ENCODE results near the gene HBD.
A peak's percentile ranks its signal among the peaks of the same experiment; 100 is the strongest.
"Not testable (repeated sequence)": the region's sequence is repeated elsewhere in the genome, so short reads cannot be mapped to it uniquely, and the experiment has no call there.

The HBD gene

GRCh38 chr11:5234381-5234834 lies at the start of gene HBD:
HBD (minus strand) TSS chr11:5234483; CDS start chr11:5234433, 50 bp downstream.
- no peak for DNase-seq

GRCh38 chr11:5283882-5284281 lies 49.6 kb upstream of the HBD start:
- DNase-seq: no peak

DNA sequence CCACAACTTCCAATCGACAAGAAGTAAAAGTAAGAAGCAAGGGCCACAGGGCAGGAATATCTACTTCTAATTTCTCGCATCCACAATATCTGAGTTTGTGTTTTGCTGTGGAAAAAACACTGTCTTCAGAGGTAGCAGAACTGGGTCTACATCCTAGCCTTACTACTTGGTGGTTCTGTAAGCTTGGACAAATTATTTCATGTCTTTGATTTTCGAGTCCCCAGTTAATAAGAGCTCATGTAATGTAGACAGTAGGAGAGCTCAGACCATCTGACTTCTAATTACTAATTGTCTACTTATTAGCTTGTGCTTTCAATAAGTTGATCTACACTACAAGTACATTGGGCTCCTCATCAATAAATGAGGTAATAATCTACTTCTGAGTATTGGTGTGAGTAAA lies 48.8 kb upstream of the HBD start:
- no peak for DNase-seq

GRCh38 chr11:5282628-5283027 lies 48.3 kb upstream of the HBD start:
- no peak for DNase-seq

DNA sequence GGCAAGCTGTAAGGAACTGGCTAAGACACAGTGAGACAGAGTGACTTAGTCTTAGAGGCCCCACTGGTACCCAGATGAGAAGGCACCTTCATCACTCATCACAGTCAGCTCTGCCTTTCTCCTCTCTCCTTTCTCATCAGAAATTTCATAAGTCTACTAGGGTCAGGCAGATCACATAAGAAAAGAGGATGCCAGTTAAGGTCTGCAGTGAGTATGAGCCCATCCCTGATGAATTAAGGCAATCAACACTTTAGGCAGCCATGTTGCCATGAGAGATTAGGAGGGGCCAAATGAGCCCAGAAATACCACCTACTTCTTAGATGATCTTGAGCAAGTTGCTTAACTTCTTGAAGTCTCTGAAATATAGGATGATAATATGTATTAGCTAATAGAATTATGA lies 47.3 kb upstream of the HBD start:
- no peak for DNase-seq

DNA sequence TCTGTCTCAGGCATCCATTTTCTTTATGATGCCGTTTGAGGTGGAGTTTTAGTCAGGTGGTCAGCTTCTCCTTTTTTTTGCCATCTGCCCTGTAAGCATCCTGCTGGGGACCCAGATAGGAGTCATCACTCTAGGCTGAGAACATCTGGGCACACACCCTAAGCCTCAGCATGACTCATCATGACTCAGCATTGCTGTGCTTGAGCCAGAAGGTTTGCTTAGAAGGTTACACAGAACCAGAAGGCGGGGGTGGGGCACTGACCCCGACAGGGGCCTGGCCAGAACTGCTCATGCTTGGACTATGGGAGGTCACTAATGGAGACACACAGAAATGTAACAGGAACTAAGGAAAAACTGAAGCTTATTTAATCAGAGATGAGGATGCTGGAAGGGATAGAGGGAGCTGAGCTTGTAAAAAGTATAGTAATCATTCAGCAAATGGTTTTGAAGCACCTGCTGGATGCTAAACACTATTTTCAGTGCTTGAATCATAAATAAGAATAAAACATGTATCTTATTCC lies 46.4 kb upstream of the HBD start:
- peak; percentile 21 for DNase-seq

DNA sequence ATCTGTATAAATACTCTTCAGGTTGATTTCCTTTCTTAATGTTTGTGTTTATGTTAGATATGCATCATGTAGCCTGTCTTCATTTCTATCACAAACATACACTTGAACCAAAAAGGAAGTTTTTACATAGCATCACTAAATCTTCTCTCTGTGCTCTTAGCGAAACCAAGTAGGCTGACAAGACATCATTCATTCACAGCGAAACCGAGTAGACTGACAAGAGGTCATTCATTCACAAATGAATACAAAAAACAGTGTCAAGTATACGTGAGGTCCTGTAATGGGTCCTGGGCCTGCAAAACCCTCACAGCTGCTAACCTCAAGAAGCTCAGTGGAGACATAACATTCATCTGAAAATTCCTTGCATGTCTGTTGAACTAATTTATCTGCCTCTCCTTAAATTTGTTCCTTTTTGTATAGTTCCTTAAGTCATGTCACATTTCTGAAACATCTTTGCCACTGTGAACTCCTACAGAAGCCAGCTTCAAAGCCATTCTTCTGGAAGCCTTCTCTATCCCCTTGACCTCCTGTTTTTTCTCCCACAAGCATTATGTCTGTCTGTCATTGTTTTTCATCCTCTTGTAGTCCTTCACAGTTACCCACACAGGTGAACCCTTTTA lies 45.3 kb upstream of the HBD start:
- no peak for DNase-seq

GRCh38 chr11:5277807-5278382 lies 43.6 kb upstream of the HBD start:
- no peak for DNase-seq

- no peak for DNase-seq
Measured at GRCh38 chr11:5276697-5277096, 42.4 kb upstream of the HBD start.

GRCh38 chr11:5275369-5276110 lies 41.3 kb upstream of the HBD start:
- no peak for DNase-seq

DNA sequence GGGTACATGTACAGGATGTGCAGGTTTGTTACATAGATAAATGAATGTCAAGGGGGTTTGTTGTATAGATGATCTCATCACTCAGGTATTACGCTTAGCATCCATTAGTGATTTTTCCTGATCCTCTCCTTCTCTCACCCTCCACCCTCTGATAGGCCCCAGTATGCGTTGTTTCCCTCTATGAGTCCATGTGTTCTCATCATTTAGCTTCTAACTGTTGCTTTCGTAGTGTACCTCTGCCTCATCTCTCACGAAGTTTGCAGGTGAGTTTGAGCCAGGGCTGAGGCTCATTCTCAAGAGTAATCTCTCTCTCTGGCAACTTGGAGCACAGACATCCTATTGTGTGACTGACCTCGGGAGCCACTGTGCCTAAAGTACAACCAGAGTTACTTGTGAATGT lies 40.1 kb upstream of the HBD start:
- DNase-seq: no peak

- no peak for DNase-seq
Measured at GRCh38 chr11:5272395-5273017, 38.2 kb upstream of the HBD start.

- DNase-seq: no peak
Measured at GRCh38 chr11:5269715-5270147, 35.4 kb upstream of the HBD start, which contains the start of gene HBE1. HBE1 (minus strand) TSS chr11:5269945; CDS start chr11:5269890, 55 bp downstream.

DNA sequence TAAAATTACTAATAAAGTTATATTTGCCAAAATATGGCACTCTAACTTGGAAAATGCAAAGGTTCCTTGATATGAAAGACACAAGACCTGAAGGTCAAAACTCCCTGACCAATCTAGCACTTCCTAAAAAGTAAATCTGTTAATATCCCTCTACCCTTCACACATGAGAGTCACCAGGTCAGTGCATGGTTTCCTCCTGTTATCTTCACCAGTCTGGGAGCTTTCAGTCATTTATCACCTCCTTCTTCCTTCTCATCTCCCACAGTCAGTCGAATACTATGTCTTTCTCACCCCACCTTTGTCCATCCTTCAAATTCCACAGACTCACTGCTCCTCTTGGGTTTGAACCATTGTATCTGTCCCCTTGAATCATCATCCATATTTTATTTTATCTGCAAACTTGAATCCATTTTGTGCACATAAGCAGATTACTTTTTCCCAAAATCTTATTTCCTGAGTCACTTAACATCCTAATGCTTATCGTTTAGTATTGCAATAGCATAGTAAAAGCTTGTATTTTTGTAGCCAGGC lies 32.8 kb upstream of the HBD start:
- no peak for DNase-seq

- no peak for DNase-seq
Measured at GRCh38 chr11:5266609-5267008, 32.3 kb upstream of the HBD start.

DNA sequence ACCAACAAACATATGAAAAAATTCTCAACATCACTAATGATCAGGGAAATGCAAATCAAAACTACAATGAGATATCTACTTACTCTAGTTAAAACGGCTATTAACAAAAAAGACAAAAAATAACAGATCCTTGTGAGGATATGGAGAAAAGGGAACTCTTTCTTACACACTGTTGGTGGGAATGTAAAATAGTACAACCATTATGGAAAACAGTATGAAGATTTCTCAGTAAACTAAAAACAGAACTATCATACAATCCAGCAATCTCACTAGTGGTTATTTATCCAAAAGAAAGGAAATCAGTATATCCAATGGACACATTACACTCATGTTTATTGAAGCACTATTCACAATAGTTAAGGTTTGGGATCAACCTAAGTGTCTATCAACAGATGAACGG lies 31.5 kb upstream of the HBD start:
- DNase-seq: no peak

GRCh38 chr11:5258543-5259262 lies 24.4 kb upstream of the HBD start:
- DNase-seq: no peak

GRCh38 chr11:5257296-5257695 lies 23.0 kb upstream of the HBD start:
- no peak for DNase-seq

DNA sequence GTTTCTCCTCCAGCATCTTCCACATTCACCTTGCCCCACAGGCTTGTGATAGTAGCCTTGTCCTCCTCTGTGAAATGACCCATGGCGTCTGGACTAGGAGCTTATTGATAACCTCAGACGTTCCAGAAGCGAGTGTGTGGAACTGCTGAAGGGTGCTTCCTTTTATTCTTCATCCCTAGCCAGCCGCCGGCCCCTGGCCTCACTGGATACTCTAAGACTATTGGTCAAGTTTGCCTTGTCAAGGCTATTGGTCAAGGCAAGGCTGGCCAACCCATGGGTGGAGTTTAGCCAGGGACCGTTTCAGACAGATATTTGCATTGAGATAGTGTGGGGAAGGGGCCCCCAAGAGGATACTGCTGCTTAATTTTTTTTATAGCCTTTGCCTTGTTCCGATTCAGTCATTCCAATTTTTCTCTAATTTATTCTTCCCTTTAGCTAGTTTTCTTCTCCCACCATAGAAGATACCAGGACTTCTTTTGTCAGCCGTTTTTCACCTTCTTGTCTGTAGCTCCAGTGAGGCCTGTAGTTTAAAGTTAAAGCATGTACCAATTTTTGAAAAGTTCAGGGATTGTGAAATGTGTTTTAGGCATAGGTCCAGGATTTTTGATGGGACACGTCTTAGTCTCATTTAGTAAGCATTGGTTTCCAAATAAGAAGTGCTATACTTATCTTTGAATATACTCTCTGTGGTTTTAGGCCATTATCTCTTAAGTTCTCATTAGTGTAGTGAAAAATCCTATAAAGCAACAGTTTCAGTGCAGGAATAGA lies 20.5 kb upstream of the HBD start, which contains the start of gene HBG2:
Gene HBG2 (minus strand): TSS at position 136 of the 768 bp plus-strand sequence. CDS start 53 bp downstream, at position 83.
- not testable (repeated sequence) for DNase-seq

DNA sequence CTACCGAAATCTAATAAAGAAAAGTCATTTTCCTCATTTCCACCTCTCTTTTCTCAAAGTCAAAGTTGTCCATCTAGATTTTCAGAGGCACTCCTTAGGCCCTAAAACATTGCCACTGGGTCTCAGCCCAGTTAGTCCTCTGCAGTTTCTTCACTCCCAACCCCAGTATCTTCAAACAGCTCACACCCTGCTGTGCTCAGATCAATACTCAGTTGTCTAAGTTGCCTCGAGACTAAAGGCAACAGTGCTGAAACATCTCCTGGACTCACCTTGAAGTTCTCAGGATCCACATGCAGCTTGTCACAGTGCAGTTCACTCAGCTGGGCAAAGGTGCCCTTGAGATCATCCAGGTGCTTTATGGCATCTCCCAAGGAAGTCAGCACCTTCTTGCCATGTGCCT lies 19.7 kb upstream of the HBD start:
- DNase-seq: not testable (repeated sequence)

- DNase-seq: not testable (repeated sequence)
Measured at GRCh38 chr11:5253440-5253839, 19.2 kb upstream of the HBD start.

DNA sequence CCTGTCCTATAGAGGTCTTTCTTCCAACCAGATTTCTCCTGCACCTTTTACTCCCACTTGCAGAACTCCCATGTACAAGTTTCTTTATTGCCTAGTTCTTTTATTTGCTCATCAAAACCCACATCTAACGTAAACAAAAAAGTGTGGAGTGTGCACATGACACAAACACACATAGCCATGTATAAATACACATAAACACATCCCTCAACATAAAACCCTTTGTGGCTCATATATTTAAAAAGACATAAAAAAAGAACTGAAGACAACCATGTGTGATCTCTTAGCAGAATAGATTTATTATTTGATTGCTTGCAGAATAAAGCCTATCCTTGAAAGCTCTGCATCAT lies 18.6 kb upstream of the HBD start:
- no peak for DNase-seq
